PFSK-1 (cell line): ENCODE data around the gene SERINC4.

Source experiments
- FOXP2 ChIP-seq: optimal IDR thresholded peaks from 2 replicates; pipeline ENCODE3; 2011; ENCODE audit warnings: borderline replicate concordance, control low read depth, inconsistent platforms; ENCODE audit not compliant: insufficient read depth; ENCODE audit errors: extremely low read length, extremely low read depth
- POLR2AphosphoS5 ChIP-seq: IDR thresholded peaks from 2 replicates; pipeline ENCODE4 v1.6.1; 2012; ENCODE audit warnings: low read depth, mild to moderate bottlenecking, control low read depth, low read length, moderate library complexity
- SIN3A ChIP-seq: IDR thresholded peaks from 2 replicates; pipeline ENCODE4 v1.6.1; 2012; ENCODE audit warnings: mild to moderate bottlenecking, low read length, moderate library complexity, borderline replicate concordance; ENCODE audit not compliant: insufficient read depth
- TAF1 ChIP-seq: IDR thresholded peaks from 2 replicates; pipeline ENCODE4 v1.6.1; 2012; ENCODE audit warnings: low read length, control low read depth, borderline replicate concordance; ENCODE audit not compliant: insufficient read depth
- TF ChIP-seq, protein P1 (sequence below), 2 experiments: IDR thresholded peaks; 2 replicates each; pipeline versions ENCODE4 v1.6.1 to v1.8.0; 2011 to 2012; ENCODE audit warnings: low read depth in 2 of 2, low read length in 2 of 2, control low read depth in 1 of 2, inconsistent platforms in 1 of 2, mild to moderate bottlenecking in 1 of 2, moderate library complexity in 1 of 2; ENCODE audit not compliant: insufficient read depth in 1 of 2

Gene SERINC4

DNA sequence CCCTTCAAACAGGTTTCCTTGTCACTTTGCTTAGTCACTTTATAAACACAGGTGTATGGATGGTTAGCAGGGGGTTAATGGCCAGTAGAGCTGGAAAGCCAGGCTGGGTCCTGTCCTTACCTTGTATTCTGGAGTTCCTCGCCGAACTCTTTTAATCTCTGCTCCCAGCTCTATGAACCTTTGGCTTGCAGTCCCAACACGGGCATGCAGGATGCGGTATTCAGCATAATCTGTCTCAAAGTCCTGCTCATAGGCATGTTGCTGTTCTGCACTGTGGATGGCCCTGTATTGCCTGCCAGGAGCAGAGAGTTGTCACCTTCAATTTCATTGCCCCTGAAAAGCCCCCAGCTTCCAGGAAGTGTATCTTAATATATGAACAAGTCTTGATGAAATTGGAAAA lies 26.0 kb downstream of the SERINC4 start:
- TF ChIP-seq TAF1 (no peak), POLR2AphosphoS5 (0 out of 2 replicates have a peak, but pooled peaks have one; percentile 23), FOXP2 (no peak), SIN3A (no peak)
- TF ChIP-seq, protein P1, sequence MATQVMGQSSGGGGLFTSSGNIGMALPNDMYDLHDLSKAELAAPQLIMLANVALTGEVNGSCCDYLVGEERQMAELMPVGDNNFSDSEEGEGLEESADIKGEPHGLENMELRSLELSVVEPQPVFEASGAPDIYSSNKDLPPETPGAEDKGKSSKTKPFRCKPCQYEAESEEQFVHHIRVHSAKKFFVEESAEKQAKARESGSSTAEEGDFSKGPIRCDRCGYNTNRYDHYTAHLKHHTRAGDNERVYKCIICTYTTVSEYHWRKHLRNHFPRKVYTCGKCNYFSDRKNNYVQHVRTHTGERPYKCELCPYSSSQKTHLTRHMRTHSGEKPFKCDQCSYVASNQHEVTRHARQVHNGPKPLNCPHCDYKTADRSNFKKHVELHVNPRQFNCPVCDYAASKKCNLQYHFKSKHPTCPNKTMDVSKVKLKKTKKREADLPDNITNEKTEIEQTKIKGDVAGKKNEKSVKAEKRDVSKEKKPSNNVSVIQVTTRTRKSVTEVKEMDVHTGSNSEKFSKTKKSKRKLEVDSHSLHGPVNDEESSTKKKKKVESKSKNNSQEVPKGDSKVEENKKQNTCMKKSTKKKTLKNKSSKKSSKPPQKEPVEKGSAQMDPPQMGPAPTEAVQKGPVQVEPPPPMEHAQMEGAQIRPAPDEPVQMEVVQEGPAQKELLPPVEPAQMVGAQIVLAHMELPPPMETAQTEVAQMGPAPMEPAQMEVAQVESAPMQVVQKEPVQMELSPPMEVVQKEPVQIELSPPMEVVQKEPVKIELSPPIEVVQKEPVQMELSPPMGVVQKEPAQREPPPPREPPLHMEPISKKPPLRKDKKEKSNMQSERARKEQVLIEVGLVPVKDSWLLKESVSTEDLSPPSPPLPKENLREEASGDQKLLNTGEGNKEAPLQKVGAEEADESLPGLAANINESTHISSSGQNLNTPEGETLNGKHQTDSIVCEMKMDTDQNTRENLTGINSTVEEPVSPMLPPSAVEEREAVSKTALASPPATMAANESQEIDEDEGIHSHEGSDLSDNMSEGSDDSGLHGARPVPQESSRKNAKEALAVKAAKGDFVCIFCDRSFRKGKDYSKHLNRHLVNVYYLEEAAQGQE (IDR thresholded peaks at IDR 0.05; ENCODE audit: insufficient read depth in 1 of 2, low read depth in 2 of 2, low read length in 2 of 2) = no peak

DNA sequence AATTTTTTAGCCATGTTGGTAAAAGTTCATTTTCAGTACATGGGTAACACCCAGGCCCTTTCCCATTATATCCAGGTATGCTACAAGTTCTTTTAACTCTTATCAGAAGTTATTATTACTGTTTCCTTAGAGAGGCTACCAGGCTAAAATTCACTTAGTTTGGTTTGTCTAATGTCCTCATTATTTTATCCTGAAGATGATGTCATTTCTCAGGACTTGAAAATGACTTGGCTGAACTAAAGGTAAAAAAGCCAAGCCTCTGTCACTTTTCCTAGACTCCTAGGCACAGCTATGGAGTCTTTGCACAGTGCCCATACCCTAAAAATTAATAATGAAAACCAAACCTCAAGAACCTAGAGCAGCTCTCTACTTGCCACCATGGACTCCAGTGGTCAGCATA lies 27.4 kb downstream of the SERINC4 start:
- TF ChIP-seq POLR2AphosphoS5 (no peak), TAF1 (no peak), FOXP2 (no peak), SIN3A (no peak)
- TF ChIP-seq, protein P1 (IDR thresholded peaks at IDR 0.05; ENCODE audit: insufficient read depth in 1 of 2, low read depth in 2 of 2, low read length in 2 of 2) = no peak

DNA sequence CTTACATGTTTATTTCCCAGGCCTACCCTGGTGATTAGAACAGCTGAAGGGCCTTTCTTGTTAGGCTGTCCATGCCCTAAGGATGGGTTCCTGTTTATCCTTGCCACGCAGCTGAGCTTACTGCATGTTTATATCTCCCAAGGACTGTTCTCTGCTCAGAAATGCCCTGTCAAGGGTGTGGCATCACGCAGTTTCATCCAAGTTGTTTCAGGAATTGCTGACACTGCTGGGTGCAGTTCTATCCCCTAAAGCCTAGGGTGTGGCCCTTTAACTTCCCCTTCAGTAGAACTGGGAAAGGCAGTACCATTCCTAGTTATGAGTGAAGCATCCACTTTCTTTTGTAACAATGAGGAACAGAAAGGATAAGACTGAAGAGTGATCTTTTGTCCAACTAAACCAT lies 28.2 kb downstream of the SERINC4 start:
- TF ChIP-seq POLR2AphosphoS5 (no peak), SIN3A (no peak), TAF1 (no peak), FOXP2 (no peak)
- TF ChIP-seq, protein P1 (IDR thresholded peaks at IDR 0.05; ENCODE audit: insufficient read depth in 1 of 2, low read depth in 2 of 2, low read length in 2 of 2) = no peak

DNA sequence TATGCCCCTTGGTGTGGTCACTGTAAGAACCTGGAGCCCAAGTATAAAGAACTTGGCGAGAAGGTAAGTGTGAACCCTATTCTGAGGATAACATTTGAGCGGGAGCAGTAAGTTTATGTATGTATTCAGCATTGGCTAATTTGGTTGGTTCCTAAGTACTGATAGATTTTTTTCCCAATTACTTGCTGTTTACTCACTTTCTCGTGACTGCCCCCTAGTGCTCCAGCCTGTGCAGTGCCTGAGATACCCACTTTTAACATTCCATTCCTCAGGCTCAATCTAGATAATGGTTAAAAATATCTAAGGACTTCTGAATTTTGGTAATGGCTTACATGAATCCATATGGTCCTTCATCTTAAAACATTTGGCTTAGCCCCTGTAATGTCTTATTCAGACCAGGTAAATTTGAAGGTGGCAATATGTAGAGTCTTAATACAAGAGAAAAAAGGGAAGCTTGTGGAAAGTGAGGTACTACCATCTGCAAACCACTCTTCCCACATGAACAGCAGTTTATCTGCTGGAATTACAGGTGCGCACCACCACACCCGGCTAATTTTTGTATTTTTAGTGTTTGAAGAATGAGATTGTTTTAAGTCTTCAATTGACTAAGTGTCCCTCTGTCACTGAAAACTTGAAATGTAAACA lies 30.3 kb downstream of the SERINC4 start:
- TF ChIP-seq, protein P1 (IDR thresholded peaks at IDR 0.05; ENCODE audit: insufficient read depth in 1 of 2, low read depth in 2 of 2, low read length in 2 of 2) = no peak
- no peak for TF ChIP-seq POLR2AphosphoS5
- no peak for TF ChIP-seq SIN3A
- no peak for TF ChIP-seq FOXP2
- TF ChIP-seq TAF1 = no peak
